ENCODE data around the gene CLCN1. TPM values are rescaled to one million over a fixed set of nuclear protein-coding genes. Genes with fewer than 3 reads are reported as not detected.

Gene CLCN1
- polyA plus RNA-seq, 3 donors, result 0.07 TPM; not detected in 2

- no peak overlapping the region for H3K27ac ChIP-seq (ENCODE audit: low read depth, low read length)
- 90 to 97% (median 96%) methylated on average over 14 of the region's 14 CpGs for WGBS, 3 donors
Observed at GRCh38 chr7:143398616-143399015, 82.7 kb downstream of the CLCN1 start.

GRCh38 chr7:143399151-143399550 lies 83.2 kb downstream of the CLCN1 start:
- H3K27ac ChIP-seq (ENCODE audit: low read depth, low read length), result no peak overlapping the region
- 91 to 92% (median 91%) methylated on average over 8 of the region's 8 CpGs for WGBS, 3 donors

GRCh38 chr7:143399642-143400041 lies 83.7 kb downstream of the CLCN1 start:
- H3K27ac ChIP-seq (ENCODE audit: low read depth, low read length), result no peak overlapping the region
- WGBS, 3 donors, result 94 to 98% (median 94%) methylated on average over 19 to 20 of the region's 20 CpGs

- WGBS, 3 donors, result 86 to 92% (median 91%) methylated on average over 12 of the region's 12 CpGs
- no peak overlapping the region for H3K27ac ChIP-seq (ENCODE audit: low read depth, low read length)
Observed at GRCh38 chr7:143401265-143401664, 85.4 kb downstream of the CLCN1 start.

Other genes with a start within 250 kb of the CLCN1 start
- not detected for gene PIP, start 184.0 kb upstream of the CLCN1 start, polyA plus RNA-seq
- not detected for gene TAS2R39, start 132.7 kb upstream of the CLCN1 start, polyA plus RNA-seq
- gene TAS2R40, start 94.1 kb upstream of the CLCN1 start, polyA plus RNA-seq, result not detected
- 100 to 1,000 TPM in 2 of 3 donors, 10 to 100 TPM in 1; 89.9 to 213 (median 147) TPM for gene GSTK1, start 52.7 kb upstream of the CLCN1 start, polyA plus RNA-seq
- 1 to 10 TPM in 2 of 3 donors, under 1 TPM in 1; 0.56 to 9.8 (median 1.7) TPM for gene TMEM139, start 31.2 kb upstream of the CLCN1 start, polyA plus RNA-seq
- 1 to 10 TPM; 4.2 to 6.1 (median 5.4) TPM for gene CASP2, start 27.8 kb upstream of the CLCN1 start, polyA plus RNA-seq
- 1 to 10 TPM in 1 of 3 donors, under 1 TPM in 2; 0.09 to 1.2 (median 0.37) TPM for gene FAM131B, start 46.6 kb downstream of the CLCN1 start, polyA plus RNA-seq
- 100 to 1,000 TPM in 2 of 3 donors, 10 to 100 TPM in 1; 40.6 to 234 (median 200) TPM for gene ZYX, start 65.2 kb downstream of the CLCN1 start, polyA plus RNA-seq
- 1 to 10 TPM in 1 of 3 donors, under 1 TPM in 1, not detected in 1; 0.89 to 4.9 TPM for gene EPHA1, start 92.7 kb downstream of the CLCN1 start, polyA plus RNA-seq
- gene TAS2R60, start 127.3 kb downstream of the CLCN1 start, polyA plus RNA-seq, result not detected
- not detected for gene TAS2R41, start 161.8 kb downstream of the CLCN1 start, polyA plus RNA-seq